ENCODE results near the gene BBS5.
"Not testable (repeated sequence)": the region's sequence is repeated elsewhere in the genome, so short reads cannot be mapped to it uniquely, and the experiment has no call there.

BBS5 gene

DNA sequence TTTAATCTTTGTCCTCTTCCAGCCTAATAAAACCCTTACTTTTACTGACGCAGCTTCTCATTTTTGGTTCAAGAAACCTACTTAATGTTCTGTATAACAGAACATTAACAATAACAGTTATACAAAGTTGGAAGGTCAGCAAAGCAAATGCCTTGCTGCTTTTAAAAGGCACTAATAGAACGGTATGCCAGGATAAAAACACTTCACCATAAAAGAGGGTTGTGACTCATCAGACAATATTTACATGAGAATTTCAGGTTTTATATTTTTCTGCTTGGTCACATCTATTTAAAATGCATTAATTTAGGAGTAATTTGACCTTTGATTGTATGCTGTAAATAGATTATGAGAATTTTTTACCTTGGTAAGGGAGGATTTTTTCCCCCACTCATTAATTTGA is 33.2 kb downstream of the BBS5 start:
- Histone ChIP-seq H3K4me3 (ENCODE audit: extremely low read depth, insufficient read depth, low read length, poor library complexity, severe bottlenecking) (no peak overlapping the region), H3K4me1 (ENCODE audit: control insufficient read depth, insufficient read depth, low read length, poor library complexity, severe bottlenecking) (no peaks in the 10 kb centered on the region), H3K27ac (ENCODE audit: low read depth, low read length, severe bottlenecking) (no peak overlapping the region), H3K9me3 (ENCODE audit: control insufficient read depth, low read length) (no peaks in the 10 kb centered on the region), H3K36me3 (ENCODE audit: control insufficient read depth, insufficient read depth, low read length) (no peaks in the 10 kb centered on the region)
- WGBS, 2 experiments (ENCODE audit: insufficient coverage in 2 of 2): no CpG with 5 or more reads among the region's 2 CpGs

DNA sequence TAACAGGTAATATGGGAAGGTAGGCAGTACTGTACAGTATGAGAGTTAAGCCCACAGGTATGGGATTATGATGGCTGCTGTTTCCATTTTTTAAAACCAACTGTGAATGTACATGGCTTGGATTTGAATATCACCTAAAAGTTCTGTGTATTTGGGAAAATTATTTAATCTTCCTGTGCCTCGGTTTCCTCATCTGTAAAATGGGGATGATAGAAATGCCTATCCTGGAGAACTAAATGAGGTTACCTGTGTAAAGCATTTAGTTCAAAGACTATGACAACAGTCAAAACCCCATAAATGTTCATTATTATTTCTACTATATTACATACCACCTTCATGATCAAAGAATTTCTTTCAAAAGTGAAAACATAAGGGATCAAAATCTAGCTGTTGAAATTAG is 33.8 kb downstream of the BBS5 start:
- H3K4me1 ChIP-seq (ENCODE audit: control insufficient read depth, insufficient read depth, low read length, poor library complexity, severe bottlenecking): no peaks in the 10 kb centered on the region
- H3K9me3 ChIP-seq (ENCODE audit: control insufficient read depth, low read length): no peaks in the 10 kb centered on the region
- no peak overlapping the region for H3K4me3 ChIP-seq (ENCODE audit: extremely low read depth, insufficient read depth, low read length, poor library complexity, severe bottlenecking)

DNA sequence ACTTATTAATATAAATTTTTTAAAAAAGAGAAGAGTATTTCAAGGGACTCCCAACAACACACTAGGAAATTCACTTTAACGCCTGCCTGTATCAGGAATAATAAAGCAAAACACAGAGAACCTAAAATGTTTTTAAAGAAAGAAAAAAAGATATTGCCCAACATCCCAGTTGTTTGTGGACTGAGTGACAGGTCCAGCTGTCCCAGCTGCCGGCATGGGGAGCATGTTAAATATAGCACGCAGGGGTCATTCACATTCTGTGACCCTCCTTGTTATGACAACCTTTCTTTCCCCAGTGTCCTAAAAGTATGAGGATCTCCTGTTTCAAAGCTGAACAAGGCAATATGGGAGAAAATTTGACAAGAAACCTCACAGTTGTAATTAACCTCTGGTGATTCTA is 34.6 kb downstream of the BBS5 start:
- no peaks in the 10 kb centered on the region for H3K36me3 ChIP-seq (ENCODE audit: control insufficient read depth, insufficient read depth, low read length)
- H3K9me3 ChIP-seq (ENCODE audit: control insufficient read depth, low read length): no peaks in the 10 kb centered on the region
- WGBS, 2 experiments (ENCODE audit: insufficient coverage in 2 of 2): 57 to 62% methylated on average over 1 to 2 of the region's 3 CpGs
- H3K4me3 ChIP-seq (ENCODE audit: extremely low read depth, insufficient read depth, low read length, poor library complexity, severe bottlenecking): no peak overlapping the region
- H3K4me1 ChIP-seq (ENCODE audit: control insufficient read depth, insufficient read depth, low read length, poor library complexity, severe bottlenecking): no peaks in the 10 kb centered on the region
- H3K27ac ChIP-seq (ENCODE audit: low read depth, low read length, severe bottlenecking): no peak overlapping the region

More for the DNA sequence above, 33.8 kb downstream of the BBS5 start:
- H3K36me3 ChIP-seq (ENCODE audit: control insufficient read depth, insufficient read depth, low read length): no peaks in the 10 kb centered on the region
- WGBS, 2 experiments (ENCODE audit: insufficient coverage in 2 of 2): 83% methylated on average over 1 of the region's 1 CpG; no CpG with 5 or more reads in 1 of the 2 experiments
- no peak overlapping the region for H3K27ac ChIP-seq (ENCODE audit: low read depth, low read length, severe bottlenecking)

DNA sequence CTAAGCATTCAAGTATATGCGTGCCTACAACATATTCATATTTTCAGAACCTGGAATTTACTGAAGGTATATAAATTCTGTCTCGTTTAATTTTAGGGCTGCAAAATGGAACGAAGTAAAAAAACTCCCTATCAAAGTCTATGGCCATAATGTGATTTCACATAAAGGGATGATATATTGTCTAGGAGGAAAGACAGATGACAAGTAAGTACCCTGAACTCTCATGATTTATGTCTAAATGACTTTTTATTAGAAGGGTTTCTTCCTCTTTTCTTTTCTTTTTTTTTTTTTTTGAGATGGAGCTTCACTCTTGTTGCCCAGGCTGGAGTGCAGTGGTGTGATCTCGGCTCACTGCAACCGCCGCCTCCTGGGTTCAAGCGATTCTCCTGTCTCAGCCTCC is 35.5 kb downstream of the BBS5 start:
- not testable (repeated sequence) for H3K9me3 ChIP-seq (ENCODE audit: control insufficient read depth, low read length); H3K4me3 ChIP-seq (ENCODE audit: extremely low read depth, insufficient read depth, low read length, poor library complexity, severe bottlenecking); H3K27ac ChIP-seq (ENCODE audit: low read depth, low read length, severe bottlenecking); H3K4me1 ChIP-seq (ENCODE audit: control insufficient read depth, insufficient read depth, low read length, poor library complexity, severe bottlenecking); H3K36me3 ChIP-seq (ENCODE audit: control insufficient read depth, insufficient read depth, low read length)
- 87% methylated on average over 4 of the region's 7 CpGs; no CpG with 5 or more reads in 1 of the 2 experiments for WGBS, 2 experiments (ENCODE audit: insufficient coverage in 2 of 2)

DNA sequence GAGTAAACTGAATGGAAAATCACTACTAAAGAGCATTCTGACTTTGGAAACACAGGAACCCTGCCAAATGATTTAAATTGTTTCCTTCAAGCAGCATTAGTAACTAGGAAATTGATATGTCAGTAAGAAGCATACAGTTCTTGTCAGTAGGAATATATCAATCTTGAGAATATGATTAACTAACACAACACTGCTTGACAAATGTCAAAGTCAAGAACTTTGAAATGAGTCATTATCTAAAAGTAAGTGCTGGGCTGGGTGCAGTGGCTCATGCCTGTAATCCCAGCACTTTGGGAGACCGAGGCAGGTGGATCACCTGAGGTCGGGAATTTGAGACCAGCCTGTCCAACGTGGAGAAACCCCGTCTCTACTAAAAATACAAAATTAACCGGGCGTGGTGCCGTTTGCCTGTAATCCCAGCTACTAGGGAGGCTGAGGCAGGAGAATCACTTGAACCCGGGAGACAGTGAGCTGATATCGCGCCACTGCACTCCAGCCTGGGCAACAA is 37.2 kb downstream of the BBS5 start:
- 85 to 90% methylated on average over 7 to 8 of the region's 10 CpGs for WGBS, 2 experiments (ENCODE audit: insufficient coverage in 2 of 2)
- H3K4me1 ChIP-seq (ENCODE audit: control insufficient read depth, insufficient read depth, low read length, poor library complexity, severe bottlenecking); H3K36me3 ChIP-seq (ENCODE audit: control insufficient read depth, insufficient read depth, low read length); H3K4me3 ChIP-seq (ENCODE audit: extremely low read depth, insufficient read depth, low read length, poor library complexity, severe bottlenecking); H3K9me3 ChIP-seq (ENCODE audit: control insufficient read depth, low read length); H3K27ac ChIP-seq (ENCODE audit: low read depth, low read length, severe bottlenecking): not testable (repeated sequence)

DNA sequence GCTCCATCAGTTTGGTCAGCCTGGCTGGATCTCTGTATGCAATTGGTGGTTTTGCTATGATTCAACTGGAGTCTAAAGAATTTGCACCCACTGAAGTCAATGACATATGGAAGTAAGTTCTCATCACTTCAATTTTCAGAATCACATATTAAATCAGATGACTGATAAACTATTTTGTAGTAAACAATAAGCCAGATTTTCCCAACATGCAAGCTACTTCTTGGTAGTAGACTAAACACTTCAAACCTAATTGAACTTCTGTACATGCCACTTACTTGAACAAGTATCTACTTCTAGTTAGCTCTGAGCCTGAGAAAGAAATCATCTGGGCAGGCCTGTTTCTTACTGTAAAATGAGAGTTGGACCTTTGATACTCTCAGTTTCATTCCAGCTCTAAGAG is 41.6 kb downstream of the BBS5 start:
- Histone ChIP-seq H3K9me3 (ENCODE audit: control insufficient read depth, low read length) (no peaks in the 10 kb centered on the region), H3K36me3 (ENCODE audit: control insufficient read depth, insufficient read depth, low read length) (no peaks in the 10 kb centered on the region), H3K4me3 (ENCODE audit: extremely low read depth, insufficient read depth, low read length, poor library complexity, severe bottlenecking) (no peak overlapping the region), H3K4me1 (ENCODE audit: control insufficient read depth, insufficient read depth, low read length, poor library complexity, severe bottlenecking) (no peaks in the 10 kb centered on the region), H3K27ac (ENCODE audit: low read depth, low read length, severe bottlenecking) (no peak overlapping the region)

DNA sequence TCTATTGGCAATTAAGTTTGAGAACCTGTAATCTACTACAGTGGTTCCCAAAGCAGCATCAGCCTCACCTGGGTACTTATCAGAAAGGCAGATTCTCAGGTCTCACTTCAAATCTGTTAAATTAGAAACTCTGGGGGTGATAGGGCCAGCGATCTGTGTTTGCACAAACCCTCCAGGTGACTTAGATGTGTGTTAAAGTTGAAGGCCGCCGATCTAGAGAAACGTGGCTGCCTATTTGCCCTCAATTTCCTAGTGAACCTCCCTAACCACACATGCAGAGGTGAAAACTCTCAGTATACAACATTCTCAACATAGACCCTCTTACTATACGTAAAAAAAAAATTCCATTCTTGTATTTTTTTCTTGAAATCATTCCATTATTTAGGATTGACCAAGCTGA is 44.4 kb downstream of the BBS5 start:
- peaks cover 1% of the 10 kb centered on the region for H3K36me3 ChIP-seq (ENCODE audit: control insufficient read depth, insufficient read depth, low read length)
- H3K4me3 ChIP-seq (ENCODE audit: extremely low read depth, insufficient read depth, low read length, poor library complexity, severe bottlenecking): no peak overlapping the region
- H3K4me1 ChIP-seq (ENCODE audit: control insufficient read depth, insufficient read depth, low read length, poor library complexity, severe bottlenecking): no peaks in the 10 kb centered on the region
- no CpG with 5 or more reads among the region's 5 CpGs for WGBS, 2 experiments (ENCODE audit: insufficient coverage in 2 of 2)
- H3K9me3 ChIP-seq (ENCODE audit: control insufficient read depth, low read length): no peaks in the 10 kb centered on the region
- no peak overlapping the region for H3K27ac ChIP-seq (ENCODE audit: low read depth, low read length, severe bottlenecking)

DNA sequence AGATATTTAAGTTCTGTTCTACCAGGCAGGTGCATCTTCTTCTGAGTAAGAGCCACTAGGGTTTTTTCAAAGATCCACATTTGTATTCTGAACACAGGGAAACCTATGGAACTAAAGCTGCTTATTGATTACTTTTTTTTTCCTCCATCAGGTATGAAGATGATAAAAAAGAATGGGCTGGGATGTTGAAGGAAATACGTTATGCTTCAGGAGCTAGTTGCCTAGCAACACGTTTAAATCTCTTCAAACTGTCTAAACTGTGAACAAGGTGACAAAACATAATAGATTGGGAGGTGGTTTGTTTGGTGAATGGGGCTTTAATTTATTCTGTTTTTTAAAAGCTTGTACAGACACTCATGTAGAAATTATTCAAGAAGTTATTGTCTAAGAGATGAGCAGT is 46.1 kb downstream of the BBS5 start:
- H3K4me1 ChIP-seq (ENCODE audit: control insufficient read depth, insufficient read depth, low read length, poor library complexity, severe bottlenecking): no peaks in the 10 kb centered on the region
- H3K36me3 ChIP-seq (ENCODE audit: control insufficient read depth, insufficient read depth, low read length): peaks cover 11% of the 10 kb centered on the region
- no peak overlapping the region for H3K4me3 ChIP-seq (ENCODE audit: extremely low read depth, insufficient read depth, low read length, poor library complexity, severe bottlenecking)
- no peak overlapping the region for H3K27ac ChIP-seq (ENCODE audit: low read depth, low read length, severe bottlenecking)
- H3K9me3 ChIP-seq (ENCODE audit: control insufficient read depth, low read length): no peaks in the 10 kb centered on the region
- WGBS, 2 experiments (ENCODE audit: insufficient coverage in 2 of 2): 84% methylated on average over 2 of the region's 2 CpGs; no CpG with 5 or more reads in 1 of the 2 experiments

DNA sequence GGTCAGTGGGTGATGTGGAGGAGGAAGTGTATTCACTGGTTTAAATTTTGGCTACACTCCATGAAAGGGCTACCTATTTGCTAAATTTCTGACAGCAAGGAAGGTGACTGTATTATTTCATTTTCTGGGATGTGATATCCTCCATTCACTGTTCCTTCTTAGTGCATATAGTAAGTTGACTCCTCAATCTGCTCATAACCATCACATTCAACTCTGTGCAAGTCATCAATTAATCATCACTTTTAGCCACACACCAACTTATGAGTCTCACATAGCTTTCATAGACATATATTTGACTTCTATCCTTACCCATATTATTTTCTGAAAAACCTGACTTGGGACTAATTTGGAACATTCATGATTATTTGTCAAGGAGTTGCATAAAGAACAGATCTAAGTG is 47.2 kb downstream of the BBS5 start:
- Histone ChIP-seq H3K27ac (ENCODE audit: low read depth, low read length, severe bottlenecking) (no peak overlapping the region), H3K36me3 (ENCODE audit: control insufficient read depth, insufficient read depth, low read length) (peaks cover 11% of the 10 kb centered on the region), H3K4me1 (ENCODE audit: control insufficient read depth, insufficient read depth, low read length, poor library complexity, severe bottlenecking) (no peaks in the 10 kb centered on the region), H3K9me3 (ENCODE audit: control insufficient read depth, low read length) (no peaks in the 10 kb centered on the region), H3K4me3 (ENCODE audit: extremely low read depth, insufficient read depth, low read length, poor library complexity, severe bottlenecking) (no peak overlapping the region)

DNA sequence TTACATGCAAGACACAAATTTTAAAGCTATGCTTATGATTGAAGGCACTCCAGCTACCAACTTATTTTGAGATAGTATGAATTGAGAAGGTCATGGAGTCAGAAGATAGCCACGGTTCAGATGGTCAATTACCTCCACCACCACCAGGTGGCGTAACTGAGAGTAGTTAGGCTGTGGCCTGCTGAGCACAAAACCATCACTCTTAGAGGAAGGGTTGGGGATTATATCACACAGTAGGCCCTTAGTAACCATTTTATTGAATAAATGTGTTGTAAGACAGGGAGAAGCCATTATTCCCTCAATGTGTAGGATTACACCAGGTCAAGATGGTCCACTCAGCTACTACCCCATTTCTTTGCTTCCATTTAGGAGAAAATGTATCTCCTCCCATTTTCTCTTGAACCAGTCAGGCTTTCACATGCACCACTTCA is 49.0 kb downstream of the BBS5 start:
- no peaks in the 10 kb centered on the region for H3K4me1 ChIP-seq (ENCODE audit: control insufficient read depth, insufficient read depth, low read length, poor library complexity, severe bottlenecking)
- H3K4me3 ChIP-seq (ENCODE audit: extremely low read depth, insufficient read depth, low read length, poor library complexity, severe bottlenecking): no peak overlapping the region
- H3K27ac ChIP-seq (ENCODE audit: low read depth, low read length, severe bottlenecking): no peak overlapping the region
- peaks cover 11% of the 10 kb centered on the region for H3K36me3 ChIP-seq (ENCODE audit: control insufficient read depth, insufficient read depth, low read length)
- no CpG with 5 or more reads among the region's 2 CpGs for WGBS, 2 experiments (ENCODE audit: insufficient coverage in 2 of 2)
- no peaks in the 10 kb centered on the region for H3K9me3 ChIP-seq (ENCODE audit: control insufficient read depth, low read length)

DNA sequence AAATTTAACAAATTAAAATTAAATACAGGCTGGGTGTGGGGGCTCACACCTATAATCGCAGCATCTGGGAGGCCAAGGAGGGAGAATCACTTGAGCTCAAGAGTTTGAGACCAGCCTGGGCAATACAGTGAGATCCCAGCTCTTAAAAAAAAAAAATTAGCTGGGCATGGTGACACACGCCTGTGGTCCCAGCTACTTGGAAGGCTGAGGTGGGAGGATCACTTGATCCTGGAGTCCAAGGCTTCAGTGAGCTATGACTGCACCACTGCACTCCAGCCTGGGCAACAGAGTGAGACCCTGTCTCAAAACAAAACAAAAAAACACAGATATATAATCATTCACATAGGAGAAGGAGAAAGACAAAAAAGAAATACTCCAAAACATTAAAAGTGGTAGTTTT is 60.2 kb downstream of the BBS5 start:
- H3K9me3 ChIP-seq (ENCODE audit: control insufficient read depth, low read length); H3K4me3 ChIP-seq (ENCODE audit: extremely low read depth, insufficient read depth, low read length, poor library complexity, severe bottlenecking); H3K27ac ChIP-seq (ENCODE audit: low read depth, low read length, severe bottlenecking); H3K4me1 ChIP-seq (ENCODE audit: control insufficient read depth, insufficient read depth, low read length, poor library complexity, severe bottlenecking): not testable (repeated sequence)
- H3K36me3 ChIP-seq (ENCODE audit: control insufficient read depth, insufficient read depth, low read length): peaks cover 25% of the 10 kb centered on the region
- WGBS, 2 experiments (ENCODE audit: insufficient coverage in 2 of 2): 83 to 93% methylated on average over 1 to 2 of the region's 2 CpGs

DNA sequence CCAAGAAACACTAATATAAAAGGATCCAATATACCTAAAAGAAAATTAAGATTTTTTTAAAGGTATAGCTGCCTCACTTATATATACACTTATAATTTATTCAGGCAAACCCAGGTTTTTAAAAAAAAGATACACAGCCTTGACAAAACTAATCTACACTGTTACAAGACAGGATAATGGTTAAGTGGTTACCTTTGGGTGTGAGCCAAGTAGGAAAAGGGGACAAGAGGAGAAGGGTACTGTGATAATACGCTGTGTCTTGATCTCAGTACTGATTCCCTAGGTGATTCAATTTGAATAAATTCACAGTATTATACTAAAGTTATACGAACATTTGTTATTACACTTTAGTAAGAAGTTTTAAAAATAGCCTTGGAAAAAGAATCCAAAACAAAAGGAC is 60.9 kb downstream of the BBS5 start:
- Histone ChIP-seq H3K9me3 (ENCODE audit: control insufficient read depth, low read length) (no peaks in the 10 kb centered on the region), H3K4me1 (ENCODE audit: control insufficient read depth, insufficient read depth, low read length, poor library complexity, severe bottlenecking) (no peaks in the 10 kb centered on the region), H3K36me3 (ENCODE audit: control insufficient read depth, insufficient read depth, low read length) (peaks cover 25% of the 10 kb centered on the region), H3K4me3 (ENCODE audit: extremely low read depth, insufficient read depth, low read length, poor library complexity, severe bottlenecking) (no peak overlapping the region), H3K27ac (ENCODE audit: low read depth, low read length, severe bottlenecking) (no peak overlapping the region)
- WGBS, 2 experiments (ENCODE audit: insufficient coverage in 2 of 2): no CpG with 5 or more reads among the region's 2 CpGs
